Nephron (organoid): ENCODE measurements around the gene AHI1.

Experiments
- H3K27ac Mint-ChIP-seq, 3 experiments: 2 replicates each; pipeline ENCODE4 v1.8.0; 2020; ENCODE audit warnings: mixed read lengths in 3 of 3, mild to moderate bottlenecking in 2 of 3, moderate library complexity in 1 of 3
- H3K27me3 Mint-ChIP-seq: 2 replicates; pipeline ENCODE4 v1.8.0; 2021; ENCODE audit warnings: low read depth, mild to moderate bottlenecking, moderate library complexity, mixed read lengths
- H3K36me3 Mint-ChIP-seq: 2 replicates; pipeline ENCODE4 v1.8.0; 2020; ENCODE audit warnings: low read depth, mixed read lengths
- H3K4me1 Mint-ChIP-seq: 2 replicates; pipeline ENCODE4 v1.8.0; 2020; ENCODE audit warnings: mixed read lengths
- H3K4me3 Mint-ChIP-seq, 3 experiments: 2 replicates each; pipeline ENCODE4 v1.8.0; 2020; ENCODE audit warnings: mild to moderate bottlenecking in 3 of 3, mixed read lengths in 3 of 3, moderate library complexity in 2 of 3
- H3K9me3 Mint-ChIP-seq: 2 replicates; pipeline ENCODE4 v1.8.0; 2020; ENCODE audit warnings: mixed read lengths
- TF ChIP-seq, protein P1 (sequence below), 3 experiments: fragments of 200-600 bp; sonication (generic); IDR thresholded peaks; one replicate each; pipeline ENCODE4 v1.5.0; 2021; ENCODE audit warnings: antibody characterized with exemption in 3 of 3; ENCODE audit not compliant: unreplicated experiment in 3 of 3

The AHI1 gene

DNA sequence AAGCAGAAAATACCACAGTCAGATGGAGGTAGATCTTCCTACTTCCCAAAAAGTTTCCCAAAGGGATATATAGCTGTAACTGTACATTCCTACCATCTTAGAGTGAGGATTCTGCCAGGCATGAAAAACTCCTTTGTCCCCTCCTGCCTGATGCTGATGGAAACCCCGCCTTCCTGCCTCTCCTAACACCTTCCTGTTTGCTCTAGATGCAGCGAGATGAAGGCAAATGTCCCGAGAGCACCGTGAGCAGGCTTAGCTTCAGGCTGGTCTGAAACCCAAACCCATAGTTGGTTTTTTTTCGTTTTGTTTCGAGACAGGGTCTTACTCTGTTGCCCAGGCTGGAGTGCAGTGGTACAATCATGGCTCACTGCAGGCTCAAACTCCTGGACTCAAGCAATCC lies 260.8 kb downstream of the AHI1 start:
- TF ChIP-seq, protein P1, sequence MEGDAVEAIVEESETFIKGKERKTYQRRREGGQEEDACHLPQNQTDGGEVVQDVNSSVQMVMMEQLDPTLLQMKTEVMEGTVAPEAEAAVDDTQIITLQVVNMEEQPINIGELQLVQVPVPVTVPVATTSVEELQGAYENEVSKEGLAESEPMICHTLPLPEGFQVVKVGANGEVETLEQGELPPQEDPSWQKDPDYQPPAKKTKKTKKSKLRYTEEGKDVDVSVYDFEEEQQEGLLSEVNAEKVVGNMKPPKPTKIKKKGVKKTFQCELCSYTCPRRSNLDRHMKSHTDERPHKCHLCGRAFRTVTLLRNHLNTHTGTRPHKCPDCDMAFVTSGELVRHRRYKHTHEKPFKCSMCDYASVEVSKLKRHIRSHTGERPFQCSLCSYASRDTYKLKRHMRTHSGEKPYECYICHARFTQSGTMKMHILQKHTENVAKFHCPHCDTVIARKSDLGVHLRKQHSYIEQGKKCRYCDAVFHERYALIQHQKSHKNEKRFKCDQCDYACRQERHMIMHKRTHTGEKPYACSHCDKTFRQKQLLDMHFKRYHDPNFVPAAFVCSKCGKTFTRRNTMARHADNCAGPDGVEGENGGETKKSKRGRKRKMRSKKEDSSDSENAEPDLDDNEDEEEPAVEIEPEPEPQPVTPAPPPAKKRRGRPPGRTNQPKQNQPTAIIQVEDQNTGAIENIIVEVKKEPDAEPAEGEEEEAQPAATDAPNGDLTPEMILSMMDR (IDR thresholded peaks at IDR 0.05; ENCODE audit: unreplicated experiment in 3 of 3): no peak
- H3K4me1 Mint-ChIP-seq: no peaks in the 10 kb centered on the region
- peaks cover 4% of the 10 kb centered on the region for H3K27me3 Mint-ChIP-seq
- H3K36me3 Mint-ChIP-seq: no peaks in the 10 kb centered on the region
- no peaks in the 10 kb centered on the region for H3K9me3 Mint-ChIP-seq
- no peak overlapping the region for H3K4me3 Mint-ChIP-seq
- H3K27ac Mint-ChIP-seq: no peak overlapping the region

DNA sequence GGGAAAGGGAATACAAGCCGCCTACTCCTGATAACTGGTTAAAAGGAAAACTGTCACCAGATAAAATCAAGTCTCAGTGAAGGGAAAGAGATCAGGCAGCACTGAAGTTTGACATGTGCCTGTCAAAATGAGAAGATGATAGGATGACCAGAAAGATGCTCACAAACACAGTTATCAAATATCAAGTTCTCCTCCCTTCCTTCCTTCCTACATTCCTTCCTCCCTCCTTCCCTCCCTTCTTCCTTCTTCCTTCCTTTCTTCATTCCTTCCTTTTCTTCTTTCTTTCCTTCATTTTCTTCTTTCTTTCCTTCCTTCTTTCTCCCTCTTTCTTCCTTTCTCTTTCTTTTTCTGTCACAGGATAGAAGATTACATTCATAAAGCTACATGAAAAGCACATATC lies 261.2 kb downstream of the AHI1 start:
- Mint-ChIP-seq H3K9me3 (no peaks in the 10 kb centered on the region), H3K4me1 (no peaks in the 10 kb centered on the region), H3K4me3 (no peak overlapping the region), H3K27ac (no peak overlapping the region), H3K27me3 (peaks cover 4% of the 10 kb centered on the region), H3K36me3 (no peaks in the 10 kb centered on the region)
- TF ChIP-seq, protein P1 (IDR thresholded peaks at IDR 0.05; ENCODE audit: unreplicated experiment in 3 of 3): no peak

DNA sequence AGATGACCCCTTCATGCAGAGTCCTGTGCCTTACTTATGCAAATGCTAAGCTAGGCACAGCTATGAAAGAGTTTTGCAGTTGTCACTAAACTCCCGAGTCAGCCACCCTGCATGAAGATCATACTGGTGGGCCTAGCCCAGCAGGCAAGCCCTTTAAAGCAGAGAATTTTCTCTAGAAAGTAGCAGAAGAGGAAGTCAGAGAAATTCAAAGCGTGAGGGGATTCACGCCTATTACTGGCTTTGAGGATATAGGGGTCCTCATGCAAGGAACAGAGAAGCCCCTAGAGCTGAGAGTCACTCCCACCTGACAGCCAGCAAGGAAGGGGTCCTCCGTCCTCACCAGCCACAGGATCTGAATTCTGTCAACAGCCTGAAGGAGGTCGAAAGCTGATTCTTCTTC lies 261.8 kb downstream of the AHI1 start:
- Mint-ChIP-seq H3K27ac (no peak overlapping the region), H3K9me3 (no peaks in the 10 kb centered on the region), H3K4me1 (no peaks in the 10 kb centered on the region), H3K36me3 (no peaks in the 10 kb centered on the region), H3K27me3 (peaks cover 4% of the 10 kb centered on the region), H3K4me3 (no peak overlapping the region)
- TF ChIP-seq, protein P1 (IDR thresholded peaks at IDR 0.05; ENCODE audit: unreplicated experiment in 3 of 3): no peak

DNA sequence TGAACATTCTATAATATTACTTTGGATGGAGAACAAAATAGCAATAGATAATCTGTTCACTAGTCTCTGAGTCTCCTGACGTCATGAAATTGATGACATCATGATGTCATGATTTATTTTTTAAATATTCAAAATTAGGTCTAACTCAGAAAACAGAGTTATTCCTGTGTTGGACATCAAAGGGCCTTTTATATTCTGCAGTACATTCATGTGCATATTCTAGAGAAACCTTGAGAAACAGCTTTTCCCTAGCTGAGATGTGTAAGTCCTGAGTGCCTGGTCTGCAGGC lies 263.1 kb downstream of the AHI1 start:
- Mint-ChIP-seq H3K9me3 (no peaks in the 10 kb centered on the region), H3K4me3 (no peak overlapping the region), H3K36me3 (no peaks in the 10 kb centered on the region), H3K4me1 (no peaks in the 10 kb centered on the region), H3K27me3 (peaks cover 4% of the 10 kb centered on the region), H3K27ac (no peak overlapping the region)
- TF ChIP-seq, protein P1 (IDR thresholded peaks at IDR 0.05; ENCODE audit: unreplicated experiment in 3 of 3): no peak

DNA sequence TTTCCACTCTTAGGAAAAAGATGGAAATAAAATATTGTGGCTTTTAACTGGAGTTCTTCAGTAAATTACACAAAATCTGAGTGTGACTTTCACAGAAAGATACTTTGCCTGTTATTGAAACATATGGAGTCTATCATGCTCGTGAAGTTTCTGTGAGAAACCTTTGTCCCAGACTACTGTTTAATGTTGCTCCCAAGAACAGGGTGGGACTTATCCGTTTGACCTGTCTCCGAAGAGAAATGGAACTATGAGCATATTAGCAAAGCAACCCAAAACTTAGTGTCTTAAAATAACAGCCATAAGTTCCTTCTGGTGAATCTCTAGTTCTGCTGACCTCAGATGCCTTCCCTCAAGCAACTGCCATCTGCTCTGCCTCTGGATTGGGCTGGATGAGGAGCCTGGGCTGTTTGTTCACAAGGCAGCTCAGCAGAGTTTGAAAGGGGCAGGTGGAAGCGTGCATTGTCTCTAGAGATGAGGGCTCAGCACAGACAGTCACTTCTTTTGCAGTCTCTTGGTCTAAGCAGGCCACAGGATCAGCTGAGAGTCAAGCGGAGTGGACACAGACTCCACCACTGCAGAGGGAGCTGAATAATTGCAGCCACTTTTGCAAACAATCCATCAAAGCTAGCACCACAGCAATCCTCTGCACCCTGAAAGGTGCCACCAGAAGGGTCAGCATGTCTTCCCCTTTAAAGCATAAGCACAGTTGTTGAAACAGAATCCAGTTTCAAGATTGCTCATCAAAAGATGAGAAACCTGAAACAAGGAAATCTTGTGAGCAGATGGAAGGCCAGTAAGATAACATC lies 263.7 kb downstream of the AHI1 start:
- no peak overlapping the region for H3K27ac Mint-ChIP-seq
- no peaks in the 10 kb centered on the region for H3K36me3 Mint-ChIP-seq
- TF ChIP-seq, protein P1 (IDR thresholded peaks at IDR 0.05; ENCODE audit: unreplicated experiment in 3 of 3): no peak
- H3K4me1 Mint-ChIP-seq: no peaks in the 10 kb centered on the region
- no peak overlapping the region for H3K4me3 Mint-ChIP-seq
- peaks cover 4% of the 10 kb centered on the region for H3K27me3 Mint-ChIP-seq
- no peaks in the 10 kb centered on the region for H3K9me3 Mint-ChIP-seq
